IgD-negative memory B cell (primary cell): ENCODE results near the gene HOXB8. TPM values are rescaled to one million over a fixed set of nuclear protein-coding genes. Genes with fewer than 3 reads are reported as not detected.

Source experiments
- H3K27ac Mint-ChIP-seq, 3 donors: one replicate each; pipeline ENCODE4 v1.8.0; 2020 to 2022; ENCODE audit warnings: mild to moderate bottlenecking in 3 of 3, mixed read lengths in 3 of 3, moderate library complexity in 1 of 3
- H3K27me3 Mint-ChIP-seq: one replicate; pipeline ENCODE4 v1.8.0; 2021; ENCODE audit warnings: mixed read lengths
- H3K36me3 Mint-ChIP-seq: one replicate; pipeline ENCODE4 v1.8.0; 2020; ENCODE audit warnings: mild to moderate bottlenecking, mixed read lengths
- H3K4me1 Mint-ChIP-seq, 3 donors: one replicate each; pipeline ENCODE4 v1.8.0; 2020 to 2022; ENCODE audit warnings: mixed read lengths in 3 of 3, mild to moderate bottlenecking in 1 of 3
- H3K4me3 Mint-ChIP-seq, 4 donors: one replicate each; pipeline ENCODE4 v1.8.0; 2020 to 2022; ENCODE audit warnings: mild to moderate bottlenecking in 4 of 4, mixed read lengths in 4 of 4, moderate library complexity in 3 of 4
- H3K9me3 Mint-ChIP-seq, 3 donors: one replicate each; pipeline ENCODE4 v1.8.0; 2020 to 2021; ENCODE audit warnings: mixed read lengths in 3 of 3, mild to moderate bottlenecking in 1 of 3
- polyA plus RNA-seq: library from polyadenylated mRNA; unstranded; fragments of 300-500 nt; fragmentation: Illumina TruSeq; gene quantifications from one replicate; pipeline ENCODE4 v1.2.3, GENCODE V29; 2021

The HOXB8 gene
- not detected for polyA plus RNA-seq

- H3K9me3 Mint-ChIP-seq = peaks cover 0 to 4% (median 0%) of the 10 kb centered on the region in 3 donors
- peak within 1 kb of the TSS; percentile 83 to 98 (median 86) for H3K27ac Mint-ChIP-seq
- H3K4me1 Mint-ChIP-seq = peaks cover 15 to 28% (median 20%) of the 10 kb centered on the region in 3 donors
- peaks cover 67% of the 10 kb centered on the region for H3K27me3 Mint-ChIP-seq
- H3K36me3 Mint-ChIP-seq = peaks cover 2% of the 10 kb centered on the region
- H3K4me3 Mint-ChIP-seq = peak within 1 kb of the TSS in 3 of 4 donors; percentile 66 to 90 (median 67)
Measured at GRCh38 chr17:48615047-48615962, at the start of gene HOXB8. TSS of gene HOXB8 (minus strand) at chr17:48615292. CDS start at chr17:48614704, 588 bp downstream.

- Mint-ChIP-seq H3K4me1 (no peaks in the 10 kb centered on the region), H3K27me3 (peaks cover 10% of the 10 kb centered on the region), H3K9me3 (no peaks in the 10 kb centered on the region), H3K4me3 (no peak overlapping the region), H3K27ac (no peak overlapping the region), H3K36me3 (peaks cover 4% of the 10 kb centered on the region)
Measured at GRCh38 chr17:48663134-48663924, 48.2 kb upstream of the HOXB8 start.

- H3K9me3 Mint-ChIP-seq = no peaks in the 10 kb centered on the region
- no peak overlapping the region for H3K4me3 Mint-ChIP-seq
- H3K27me3 Mint-ChIP-seq = peaks cover 6% of the 10 kb centered on the region
- H3K36me3 Mint-ChIP-seq = peaks cover 5% of the 10 kb centered on the region
- H3K4me1 Mint-ChIP-seq = peaks cover 3 to 7% (median 5%) of the 10 kb centered on the region in 3 donors
- H3K27ac Mint-ChIP-seq = no peak overlapping the region
Measured at GRCh38 chr17:48655913-48656312, 40.8 kb upstream of the HOXB8 start.

GRCh38 chr17:48649741-48650140 lies 34.6 kb upstream of the HOXB8 start:
- H3K27me3 Mint-ChIP-seq = peaks cover 33% of the 10 kb centered on the region
- peaks cover 8 to 18% (median 12%) of the 10 kb centered on the region in 3 donors for H3K4me1 Mint-ChIP-seq
- H3K4me3 Mint-ChIP-seq = no peak overlapping the region
- peaks cover 3% of the 10 kb centered on the region for H3K36me3 Mint-ChIP-seq
- H3K9me3 Mint-ChIP-seq = no peaks in the 10 kb centered on the region
- no peak overlapping the region for H3K27ac Mint-ChIP-seq

GRCh38 chr17:48647963-48648245 lies 32.8 kb upstream of the HOXB8 start:
- H3K36me3 Mint-ChIP-seq = peaks cover 5% of the 10 kb centered on the region
- peak overlapping the region; percentile 70 to 96 (median 86) for H3K4me3 Mint-ChIP-seq
- H3K27me3 Mint-ChIP-seq = peaks cover 46% of the 10 kb centered on the region
- H3K4me1 Mint-ChIP-seq = peaks cover 8 to 18% (median 12%) of the 10 kb centered on the region in 3 donors
- H3K9me3 Mint-ChIP-seq = no peaks in the 10 kb centered on the region
- H3K27ac Mint-ChIP-seq = no peak overlapping the region

- Mint-ChIP-seq H3K9me3 (no peaks in the 10 kb centered on the region), H3K27ac (no peak overlapping the region), H3K27me3 (peaks cover 51% of the 10 kb centered on the region), H3K4me1 (peaks cover 8 to 16% (median 11%) of the 10 kb centered on the region in 3 donors), H3K36me3 (peaks cover 5% of the 10 kb centered on the region), H3K4me3 (peak overlapping the region; percentile 70 to 96 (median 86))
Measured at GRCh38 chr17:48647103-48647962, 32.2 kb upstream of the HOXB8 start.

- Mint-ChIP-seq H3K9me3 (peaks cover 0 to under 1% (median 0%) of the 10 kb centered on the region in 3 donors), H3K27ac (no peak overlapping the region), H3K4me3 (peak overlapping the region; percentile 70 to 96 (median 86)), H3K36me3 (peaks cover 3% of the 10 kb centered on the region), H3K4me1 (peaks cover 6 to 15% (median 9%) of the 10 kb centered on the region in 3 donors), H3K27me3 (peaks cover 57% of the 10 kb centered on the region)
Measured at GRCh38 chr17:48646183-48647102, 31.4 kb upstream of the HOXB8 start.

GRCh38 chr17:48645639-48646182 lies 30.6 kb upstream of the HOXB8 start:
- Mint-ChIP-seq H3K9me3 (peaks cover 0 to 2% (median 0%) of the 10 kb centered on the region in 3 donors), H3K4me1 (peaks cover 6 to 15% (median 11%) of the 10 kb centered on the region in 3 donors), H3K27ac (peak overlapping the region in 1 of 3 donors; percentile 20), H3K36me3 (peaks cover 5% of the 10 kb centered on the region), H3K4me3 (peak overlapping the region; percentile 49 to 71 (median 64)), H3K27me3 (peaks cover 61% of the 10 kb centered on the region)

- Mint-ChIP-seq H3K27me3 (peaks cover 58% of the 10 kb centered on the region), H3K4me1 (peaks cover 5 to 15% (median 11%) of the 10 kb centered on the region in 3 donors), H3K36me3 (peaks cover 4% of the 10 kb centered on the region), H3K27ac (peak overlapping the region in 1 of 3 donors; percentile 20), H3K4me3 (peak overlapping the region in 3 of 4 donors; percentile 49 to 71 (median 56)), H3K9me3 (peaks cover 0 to 2% (median 0%) of the 10 kb centered on the region in 3 donors)
Measured at GRCh38 chr17:48644910-48645557, 29.9 kb upstream of the HOXB8 start.

GRCh38 chr17:48644159-48644558 lies 29.1 kb upstream of the HOXB8 start:
- peaks cover 62% of the 10 kb centered on the region for H3K27me3 Mint-ChIP-seq
- no peak overlapping the region for H3K27ac Mint-ChIP-seq
- H3K36me3 Mint-ChIP-seq = peaks cover 4% of the 10 kb centered on the region
- peak overlapping the region in 2 of 4 donors; percentile 37 to 65 for H3K4me3 Mint-ChIP-seq
- H3K9me3 Mint-ChIP-seq = peaks cover 0 to 2% (median 0%) of the 10 kb centered on the region in 3 donors
- peaks cover 4 to 15% (median 11%) of the 10 kb centered on the region in 3 donors for H3K4me1 Mint-ChIP-seq

GRCh38 chr17:48643697-48644012 lies 28.6 kb upstream of the HOXB8 start:
- H3K4me3 Mint-ChIP-seq = peak overlapping the region in 1 of 4 donors; percentile 37
- peaks cover 0 to 2% (median 0%) of the 10 kb centered on the region in 3 donors for H3K9me3 Mint-ChIP-seq
- H3K36me3 Mint-ChIP-seq = peaks cover 4% of the 10 kb centered on the region
- peaks cover 62% of the 10 kb centered on the region for H3K27me3 Mint-ChIP-seq
- H3K27ac Mint-ChIP-seq = no peak overlapping the region
- H3K4me1 Mint-ChIP-seq = peaks cover 4 to 15% (median 11%) of the 10 kb centered on the region in 3 donors

- Mint-ChIP-seq H3K36me3 (peaks cover 4% of the 10 kb centered on the region), H3K27me3 (peaks cover 60% of the 10 kb centered on the region), H3K4me3 (peak overlapping the region in 1 of 4 donors; percentile 37), H3K9me3 (peaks cover 0 to 2% (median 0%) of the 10 kb centered on the region in 3 donors), H3K4me1 (peaks cover 4 to 12% (median 10%) of the 10 kb centered on the region in 3 donors), H3K27ac (no peak overlapping the region)
Measured at GRCh38 chr17:48642843-48643696, 28.0 kb upstream of the HOXB8 start.
